K562 (cell line): Measurements from ENCODE around the gene MRPL40. TPM values are rescaled to one million over a fixed set of nuclear protein-coding genes. Genes with fewer than 3 reads are reported as not detected.
A peak's percentile ranks its signal among the peaks of the same experiment; 100 is the strongest.

Experiments
- DDX20 ChIP-seq: fragments of 450-650 bp; IDR thresholded peaks from 2 replicates; pipeline ENCODE4 v1.6.1; 2016; ENCODE audit warnings: missing genetic modification characterization, low read depth, mild to moderate bottlenecking, missing compliant biosample characterization, moderate library complexity
- DPF2 ChIP-seq: fragments of 450-650 bp; IDR thresholded peaks from 2 replicates; pipeline ENCODE4 v1.6.1; 2016
- ELF2 ChIP-seq: fragments of 250-450 bp; sonication (Bioruptor Pico); IDR thresholded peaks from 2 replicates; pipeline ENCODE4 v1.5.0; 2021; ENCODE audit warnings: mild to moderate bottlenecking
- ETS2 ChIP-seq: IDR thresholded peaks from 2 replicates; pipeline ENCODE4 v1.6.1; 2016; ENCODE audit warnings: borderline replicate concordance, missing genetic modification characterization, mild to moderate bottlenecking, moderate library complexity, missing compliant biosample characterization; ENCODE audit not compliant: poor library complexity, severe bottlenecking
- LARP7 ChIP-seq: fragments of 450-650 bp; IDR thresholded peaks from 2 replicates; pipeline ENCODE4 v1.6.1; 2016
- NCOA6 ChIP-seq: fragments of 450-650 bp; IDR thresholded peaks from 2 replicates; pipeline ENCODE4 v1.6.1; 2017; ENCODE audit warnings: mild to moderate bottlenecking
- NFE2 ChIP-seq: IDR thresholded peaks from 2 replicates; pipeline ENCODE4 v1.6.1; 2014; ENCODE audit warnings: antibody characterized with exemption, low read depth
- POU5F1 ChIP-seq: fragments of 150-350 bp; IDR thresholded peaks from 2 replicates; pipeline ENCODE4 v1.6.1; 2014; ENCODE audit warnings: borderline replicate concordance, low read length, low read depth, mild to moderate bottlenecking; ENCODE audit not compliant: partially characterized antibody
- RBBP5 ChIP-seq: fragments of 200-600 bp; sonication (generic); IDR thresholded peaks from 2 replicates; pipeline ENCODE4 v1.6.1; 2012; ENCODE audit warnings: borderline replicate concordance, mild to moderate bottlenecking, low read length, control low read depth, inconsistent platforms; ENCODE audit not compliant: insufficient read depth, poor library complexity, severe bottlenecking
- RFX5 ChIP-seq: IDR thresholded peaks from 2 replicates; pipeline ENCODE4 v1.6.1; 2011; ENCODE audit warnings: low read depth, mild to moderate bottlenecking, improper control_type of control experiment, low read length
- SNIP1 ChIP-seq: fragments of 450-650 bp; IDR thresholded peaks from 2 replicates; pipeline ENCODE4 v1.7.1; 2017; ENCODE audit warnings: low read depth, mild to moderate bottlenecking
- YBX1 ChIP-seq: fragments of 450-650 bp; IDR thresholded peaks from 2 replicates; pipeline ENCODE4 v1.7.1; 2016; ENCODE audit warnings: mild to moderate bottlenecking
- ZFP1 ChIP-seq: fragments of 450-650 bp; formaldehyde crosslinking; IDR thresholded peaks from 2 replicates; pipeline ENCODE4 v1.4.0; 2020; ENCODE audit warnings: mild to moderate bottlenecking, mixed read lengths
- ZFX ChIP-seq: sonication (generic); formaldehyde crosslinking; IDR thresholded peaks from 2 replicates; pipeline ENCODE4 v1.8.0; 2022; ENCODE audit warnings: mild to moderate bottlenecking, missing genetic modification reagents, moderate library complexity
- ZNF644 ChIP-seq: fragments of 200-800 bp; sonication (Bioruptor generic); IDR thresholded peaks from 2 replicates; pipeline ENCODE4 v1.6.1; 2016; ENCODE audit warnings: low read depth, missing genetic modification characterization, missing compliant biosample characterization
- polyA plus RNA-seq, 8 experiments: library from polyadenylated mRNA; depleted of rRNA in 4 of 8; stranded (reverse) in 5 of 8; unstranded in 3 of 8; fragments of >200 nt; fragmentation: Nextera tagmentation in 2 of 8; fragmentation: Illumina TruSeq in 1 of 8; extraction: Ambion mirVana in 2 of 8; extraction: Trizol in 1 of 8; gene quantifications; 2 replicates each; pipeline versions ENCODE4 v1.2.1 to v1.2.3, GENCODE V29; 2011 to 2014; ENCODE audit warnings: inconsistent platforms in 1 of 8, missing spikeins in 1 of 8
- total RNA-seq, 7 experiments: library from RNA; depleted of rRNA in 6 of 7; stranded (reverse); fragments of >200 nt in 6 of 7; fragmentation: Illumina TruSeq in 2 of 7; extraction: Trizol in 2 of 7; gene quantifications; 2 replicates each; pipeline versions ENCODE4 v1.2.1 to v1.2.3, GENCODE V29; 2011 to 2021; ENCODE audit warnings: low replicate concordance in 1 of 7
- TF ChIP-seq, protein P1 (sequence below): fragments of 450-650 bp; IDR thresholded peaks from 2 replicates; pipeline ENCODE4 v1.6.1; 2016; ENCODE audit warnings: mild to moderate bottlenecking
- TF ChIP-seq, protein P2 (sequence below): sonication (generic); formaldehyde crosslinking; IDR thresholded peaks from 2 replicates; pipeline ENCODE4 v1.8.1; 2022; ENCODE audit warnings: missing genetic modification reagents
- TF ChIP-seq, protein P3 (sequence below): sonication (generic); formaldehyde crosslinking; IDR thresholded peaks from 2 replicates; pipeline ENCODE4 v1.8.0; 2022; ENCODE audit warnings: mild to moderate bottlenecking, missing genetic modification reagents

MRPL40 gene
- total and polyA plus RNA-seq, 9 of the 15 experiments (the other 6 are each of a cell fraction or from before 2014, with no cell fraction given): 132 to 652 (median 208) TPM

DNA sequence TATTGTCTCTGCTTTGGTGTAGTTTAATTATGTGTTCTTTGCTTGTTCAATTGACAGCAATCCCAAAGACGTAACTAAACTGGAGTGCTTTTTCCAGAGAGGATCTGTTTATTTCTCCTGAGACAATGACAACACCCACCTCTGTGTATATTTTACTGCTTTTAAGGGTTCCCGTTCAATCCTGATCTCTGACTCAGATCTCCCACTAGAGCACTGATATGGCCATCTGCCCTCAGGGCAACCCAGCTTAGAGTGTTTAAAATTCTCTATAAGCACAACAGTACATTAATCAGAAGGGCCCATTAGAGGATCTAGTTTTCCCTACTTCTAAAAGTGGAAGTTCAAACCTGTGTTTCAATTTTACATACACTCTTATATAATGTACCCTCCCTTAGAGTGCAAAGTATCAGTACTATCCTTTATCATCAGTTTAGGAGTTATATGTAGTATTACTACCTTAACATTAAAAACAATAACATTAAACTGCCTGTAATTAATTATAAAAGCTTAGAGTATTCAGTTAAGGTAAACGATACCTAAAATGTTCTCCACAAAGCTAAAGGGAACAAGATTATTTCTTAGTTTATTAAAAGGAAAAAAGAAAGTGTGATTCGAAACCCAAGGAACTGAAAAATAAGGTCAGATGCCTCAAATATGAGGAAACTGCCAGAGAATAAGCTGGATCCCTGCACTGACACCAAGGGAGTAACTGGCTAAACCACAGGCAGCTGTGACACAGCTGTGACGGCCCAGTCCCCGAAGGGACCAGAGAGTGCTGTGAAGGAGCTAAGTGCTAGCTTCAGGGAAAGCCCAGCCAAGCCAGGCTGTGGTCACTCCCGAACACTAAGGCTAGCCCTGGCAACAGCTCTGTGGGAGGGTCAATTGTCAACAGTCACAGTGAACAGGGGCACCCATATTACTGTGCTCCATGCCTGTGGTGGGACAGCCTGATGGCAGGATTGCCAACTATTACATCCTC is 31.4 kb downstream of the MRPL40 start (continued):
- no peak for TF ChIP-seq SNIP1
- no peak for TF ChIP-seq RBBP5
- no peak for TF ChIP-seq ETS2 (tag)
- no peak for TF ChIP-seq ELF2 (CRISPR knock-in tag)
- TF ChIP-seq, protein P1, sequence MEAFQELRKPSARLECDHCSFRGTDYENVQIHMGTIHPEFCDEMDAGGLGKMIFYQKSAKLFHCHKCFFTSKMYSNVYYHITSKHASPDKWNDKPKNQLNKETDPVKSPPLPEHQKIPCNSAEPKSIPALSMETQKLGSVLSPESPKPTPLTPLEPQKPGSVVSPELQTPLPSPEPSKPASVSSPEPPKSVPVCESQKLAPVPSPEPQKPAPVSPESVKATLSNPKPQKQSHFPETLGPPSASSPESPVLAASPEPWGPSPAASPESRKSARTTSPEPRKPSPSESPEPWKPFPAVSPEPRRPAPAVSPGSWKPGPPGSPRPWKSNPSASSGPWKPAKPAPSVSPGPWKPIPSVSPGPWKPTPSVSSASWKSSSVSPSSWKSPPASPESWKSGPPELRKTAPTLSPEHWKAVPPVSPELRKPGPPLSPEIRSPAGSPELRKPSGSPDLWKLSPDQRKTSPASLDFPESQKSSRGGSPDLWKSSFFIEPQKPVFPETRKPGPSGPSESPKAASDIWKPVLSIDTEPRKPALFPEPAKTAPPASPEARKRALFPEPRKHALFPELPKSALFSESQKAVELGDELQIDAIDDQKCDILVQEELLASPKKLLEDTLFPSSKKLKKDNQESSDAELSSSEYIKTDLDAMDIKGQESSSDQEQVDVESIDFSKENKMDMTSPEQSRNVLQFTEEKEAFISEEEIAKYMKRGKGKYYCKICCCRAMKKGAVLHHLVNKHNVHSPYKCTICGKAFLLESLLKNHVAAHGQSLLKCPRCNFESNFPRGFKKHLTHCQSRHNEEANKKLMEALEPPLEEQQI: no peak
- TF ChIP-seq ZNF644 (tag): no peak
- TF ChIP-seq, protein P2, sequence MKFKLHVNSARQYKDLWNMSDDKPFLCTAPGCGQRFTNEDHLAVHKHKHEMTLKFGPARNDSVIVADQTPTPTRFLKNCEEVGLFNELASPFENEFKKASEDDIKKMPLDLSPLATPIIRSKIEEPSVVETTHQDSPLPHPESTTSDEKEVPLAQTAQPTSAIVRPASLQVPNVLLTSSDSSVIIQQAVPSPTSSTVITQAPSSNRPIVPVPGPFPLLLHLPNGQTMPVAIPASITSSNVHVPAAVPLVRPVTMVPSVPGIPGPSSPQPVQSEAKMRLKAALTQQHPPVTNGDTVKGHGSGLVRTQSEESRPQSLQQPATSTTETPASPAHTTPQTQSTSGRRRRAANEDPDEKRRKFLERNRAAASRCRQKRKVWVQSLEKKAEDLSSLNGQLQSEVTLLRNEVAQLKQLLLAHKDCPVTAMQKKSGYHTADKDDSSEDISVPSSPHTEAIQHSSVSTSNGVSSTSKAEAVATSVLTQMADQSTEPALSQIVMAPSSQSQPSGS (CRISPR knock-in tag): no peak
- TF ChIP-seq YBX1: no peak
- TF ChIP-seq ZFX (CRISPR knock-in tag): no peak
- no peak for TF ChIP-seq DDX20 (tag)
- no peak for TF ChIP-seq DPF2
- TF ChIP-seq, protein P3, sequence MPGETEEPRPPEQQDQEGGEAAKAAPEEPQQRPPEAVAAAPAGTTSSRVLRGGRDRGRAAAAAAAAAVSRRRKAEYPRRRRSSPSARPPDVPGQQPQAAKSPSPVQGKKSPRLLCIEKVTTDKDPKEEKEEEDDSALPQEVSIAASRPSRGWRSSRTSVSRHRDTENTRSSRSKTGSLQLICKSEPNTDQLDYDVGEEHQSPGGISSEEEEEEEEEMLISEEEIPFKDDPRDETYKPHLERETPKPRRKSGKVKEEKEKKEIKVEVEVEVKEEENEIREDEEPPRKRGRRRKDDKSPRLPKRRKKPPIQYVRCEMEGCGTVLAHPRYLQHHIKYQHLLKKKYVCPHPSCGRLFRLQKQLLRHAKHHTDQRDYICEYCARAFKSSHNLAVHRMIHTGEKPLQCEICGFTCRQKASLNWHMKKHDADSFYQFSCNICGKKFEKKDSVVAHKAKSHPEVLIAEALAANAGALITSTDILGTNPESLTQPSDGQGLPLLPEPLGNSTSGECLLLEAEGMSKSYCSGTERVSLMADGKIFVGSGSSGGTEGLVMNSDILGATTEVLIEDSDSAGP: no peak
- no peak for TF ChIP-seq RFX5
- TF ChIP-seq NCOA6: no peak; the same call in 1 of the 2 replicates
- TF ChIP-seq POU5F1: no peak
- no peak for TF ChIP-seq NFE2
- 0 out of 2 replicates have a peak, but pooled peaks have one; percentile 45 for TF ChIP-seq ZFP1
- TF ChIP-seq LARP7: no peak
